ENCODE measurements around the gene PLA2G7. TPM values are rescaled to one million over a fixed set of nuclear protein-coding genes. Genes with fewer than 3 reads are reported as not detected.

PLA2G7 gene
- total and polyA plus RNA-seq, 2 of the 4 experiments (the other 2 are of a cell fraction): not detected

GRCh38 chr6:46657642-46658041, 77.5 kb downstream of the PLA2G7 start:
- H3K56ac ChIP-seq (ENCODE audit: extremely low read depth, insufficient read depth, low read length): no peak overlapping the region
- no peak overlapping the region for H2BK5ac ChIP-seq (ENCODE audit: low read depth, low read length, poor library complexity, severe bottlenecking)
- ATAC-seq (ENCODE audit: low read depth) (no peak), DNase-seq (no peak)
- no peak overlapping the region for H3K23ac ChIP-seq (ENCODE audit: low read depth, low read length)
- dilution Hi-C loops (cut with HindIII; ENCODE audit: low sequenced_read_pairs, unreplicated experiment): no loop called here
- H3K27ac ChIP-seq (ENCODE audit: insufficient read depth, low read length): no peak overlapping the region
- H4K8ac ChIP-seq (ENCODE audit: low read depth in 2 of 2, low read length in 2 of 2): no peak overlapping the region
- ChIA-PET CTCF (no interaction called here), POLR2A (ENCODE audit: unreplicated experiment) (no interaction called here)
- H4K91ac ChIP-seq (ENCODE audit: insufficient read depth, low read depth, low read length): no peak overlapping the region
- H3K4me1 ChIP-seq (ENCODE audit: control insufficient read depth, insufficient read depth, low read length): no peaks in the 10 kb centered on the region
- no peaks in the 10 kb centered on the region for H3K9me1 ChIP-seq (ENCODE audit: insufficient read depth, low read length)
- H3K79me1 ChIP-seq (ENCODE audit: low read depth in 1 of 2, low read length in 2 of 2): no peaks in the 10 kb centered on the region
- no peak overlapping the region for H2AK5ac ChIP-seq (ENCODE audit: low read depth, low read length)
- no peak overlapping the region for H3K18ac ChIP-seq (ENCODE audit: low read depth, low read length)
- in situ Hi-C loops (cut with MboI; ENCODE audit: low sequenced_read_pairs): no loop called here
- no peaks in the 10 kb centered on the region for H3K27me3 ChIP-seq (ENCODE audit: control insufficient read depth, insufficient read depth, low read length)
- H2AFZ ChIP-seq (replicated peaks; ENCODE audit: low read length, poor library complexity): no peak overlapping the region
- H4K5ac ChIP-seq (ENCODE audit: low read depth, low read length): no peak overlapping the region
- no peak overlapping the region for H2AK9ac ChIP-seq (replicated peaks; ENCODE audit: low read depth, low read length, poor library complexity)
- H3K4ac ChIP-seq (ENCODE audit: low read depth, low read length): no peak overlapping the region
- no peak overlapping the region for H3K14ac ChIP-seq (replicated peaks; ENCODE audit: low read depth, low read length)
- H2BK120ac ChIP-seq (ENCODE audit: low read depth, low read length): no peak overlapping the region
- no peaks in the 10 kb centered on the region for H3K36me3 ChIP-seq (ENCODE audit: control insufficient read depth, insufficient read depth, low read length)
- H3K4me2 ChIP-seq (ENCODE audit: low read depth, low read length): no peak overlapping the region
- H3K4me3 ChIP-seq (ENCODE audit: insufficient read depth, low read depth, low read length): no peak overlapping the region
- no peaks in the 10 kb centered on the region for H3K9me3 ChIP-seq (ENCODE audit: control insufficient read depth, insufficient read depth, low read length)
- no peak overlapping the region for H3K9ac ChIP-seq (ENCODE audit: low read depth, low read length)
- no peaks in the 10 kb centered on the region for H4K20me1 ChIP-seq (ENCODE audit: insufficient read depth, low read length)
- intact Hi-C loops (cut with micrococcal nuclease): no loop called here
- no TSS peak for BruUV-seq (replicated peaks)
- no peak overlapping the region for H2BK20ac ChIP-seq (ENCODE audit: low read depth, low read length)
- H2BK15ac ChIP-seq (ENCODE audit: low read depth, low read length): no peak overlapping the region
- TF ChIP-seq MAFK (IDR thresholded peaks at IDR 0.05; ENCODE audit: low read depth, low read length) (no peak), RCOR1 (IDR thresholded peaks at IDR 0.05; ENCODE audit: insufficient replicate concordance, low read length) (no peak), RFX5 (IDR thresholded peaks at IDR 0.05; ENCODE audit: low read depth, low read length) (no peak), CEBPB (IDR thresholded peaks at IDR 0.05; ENCODE audit: low read depth, low read length) (no peak), CHD1 (IDR thresholded peaks at IDR 0.05; ENCODE audit: low read depth, low read length) (no peak), RAD21 (IDR thresholded peaks at IDR 0.05; ENCODE audit: low read length) (no peak), POLR2A (IDR thresholded peaks at IDR 0.05; ENCODE audit: low read depth, low read length) (no peak)
- TF ChIP-seq, protein P1, sequence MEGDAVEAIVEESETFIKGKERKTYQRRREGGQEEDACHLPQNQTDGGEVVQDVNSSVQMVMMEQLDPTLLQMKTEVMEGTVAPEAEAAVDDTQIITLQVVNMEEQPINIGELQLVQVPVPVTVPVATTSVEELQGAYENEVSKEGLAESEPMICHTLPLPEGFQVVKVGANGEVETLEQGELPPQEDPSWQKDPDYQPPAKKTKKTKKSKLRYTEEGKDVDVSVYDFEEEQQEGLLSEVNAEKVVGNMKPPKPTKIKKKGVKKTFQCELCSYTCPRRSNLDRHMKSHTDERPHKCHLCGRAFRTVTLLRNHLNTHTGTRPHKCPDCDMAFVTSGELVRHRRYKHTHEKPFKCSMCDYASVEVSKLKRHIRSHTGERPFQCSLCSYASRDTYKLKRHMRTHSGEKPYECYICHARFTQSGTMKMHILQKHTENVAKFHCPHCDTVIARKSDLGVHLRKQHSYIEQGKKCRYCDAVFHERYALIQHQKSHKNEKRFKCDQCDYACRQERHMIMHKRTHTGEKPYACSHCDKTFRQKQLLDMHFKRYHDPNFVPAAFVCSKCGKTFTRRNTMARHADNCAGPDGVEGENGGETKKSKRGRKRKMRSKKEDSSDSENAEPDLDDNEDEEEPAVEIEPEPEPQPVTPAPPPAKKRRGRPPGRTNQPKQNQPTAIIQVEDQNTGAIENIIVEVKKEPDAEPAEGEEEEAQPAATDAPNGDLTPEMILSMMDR (conservative IDR thresholded peaks at IDR 0.05; ENCODE audit: low read depth, low read length): no peak
- TF ChIP-seq, protein P2, sequence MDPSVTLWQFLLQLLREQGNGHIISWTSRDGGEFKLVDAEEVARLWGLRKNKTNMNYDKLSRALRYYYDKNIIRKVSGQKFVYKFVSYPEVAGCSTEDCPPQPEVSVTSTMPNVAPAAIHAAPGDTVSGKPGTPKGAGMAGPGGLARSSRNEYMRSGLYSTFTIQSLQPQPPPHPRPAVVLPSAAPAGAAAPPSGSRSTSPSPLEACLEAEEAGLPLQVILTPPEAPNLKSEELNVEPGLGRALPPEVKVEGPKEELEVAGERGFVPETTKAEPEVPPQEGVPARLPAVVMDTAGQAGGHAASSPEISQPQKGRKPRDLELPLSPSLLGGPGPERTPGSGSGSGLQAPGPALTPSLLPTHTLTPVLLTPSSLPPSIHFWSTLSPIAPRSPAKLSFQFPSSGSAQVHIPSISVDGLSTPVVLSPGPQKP (IDR thresholded peaks at IDR 0.05; ENCODE audit: borderline replicate concordance, low read depth, low read length): no peak

Measured in IMR-90 (cell line).